Measurements from ENCODE around the gene MGAT4C.

DNA sequence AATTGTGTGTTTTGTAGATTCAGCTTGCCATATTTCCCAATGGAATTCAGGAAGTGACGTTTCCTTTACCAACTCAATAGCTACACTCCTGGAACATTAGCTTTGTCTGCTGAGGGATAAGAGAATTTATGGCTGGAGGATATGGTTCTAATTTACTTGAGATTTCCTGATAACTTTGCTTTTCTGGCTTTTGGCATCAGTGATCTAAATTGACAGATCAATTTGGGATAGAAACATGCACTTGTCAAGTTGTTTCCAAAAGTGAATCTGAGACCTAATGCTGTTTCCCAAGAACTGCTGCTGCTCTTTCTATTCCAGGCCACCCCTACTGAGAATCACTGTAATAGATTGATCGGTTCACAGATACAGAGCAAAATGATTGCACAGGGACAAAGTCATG, 43.2 kb downstream of the MGAT4C start:
- TF ChIP-seq, protein P1, sequence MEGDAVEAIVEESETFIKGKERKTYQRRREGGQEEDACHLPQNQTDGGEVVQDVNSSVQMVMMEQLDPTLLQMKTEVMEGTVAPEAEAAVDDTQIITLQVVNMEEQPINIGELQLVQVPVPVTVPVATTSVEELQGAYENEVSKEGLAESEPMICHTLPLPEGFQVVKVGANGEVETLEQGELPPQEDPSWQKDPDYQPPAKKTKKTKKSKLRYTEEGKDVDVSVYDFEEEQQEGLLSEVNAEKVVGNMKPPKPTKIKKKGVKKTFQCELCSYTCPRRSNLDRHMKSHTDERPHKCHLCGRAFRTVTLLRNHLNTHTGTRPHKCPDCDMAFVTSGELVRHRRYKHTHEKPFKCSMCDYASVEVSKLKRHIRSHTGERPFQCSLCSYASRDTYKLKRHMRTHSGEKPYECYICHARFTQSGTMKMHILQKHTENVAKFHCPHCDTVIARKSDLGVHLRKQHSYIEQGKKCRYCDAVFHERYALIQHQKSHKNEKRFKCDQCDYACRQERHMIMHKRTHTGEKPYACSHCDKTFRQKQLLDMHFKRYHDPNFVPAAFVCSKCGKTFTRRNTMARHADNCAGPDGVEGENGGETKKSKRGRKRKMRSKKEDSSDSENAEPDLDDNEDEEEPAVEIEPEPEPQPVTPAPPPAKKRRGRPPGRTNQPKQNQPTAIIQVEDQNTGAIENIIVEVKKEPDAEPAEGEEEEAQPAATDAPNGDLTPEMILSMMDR (IDR thresholded peaks at IDR 0.05; ENCODE audit: poor library complexity): no peak
- TF ChIP-seq EZH2 (IDR thresholded peaks at IDR 0.05; ENCODE audit: borderline replicate concordance): no peak

All from hepatocyte (in vitro differentiated cells).